ENCODE data around the gene SERPINI2.

The SERPINI2 gene

DNA sequence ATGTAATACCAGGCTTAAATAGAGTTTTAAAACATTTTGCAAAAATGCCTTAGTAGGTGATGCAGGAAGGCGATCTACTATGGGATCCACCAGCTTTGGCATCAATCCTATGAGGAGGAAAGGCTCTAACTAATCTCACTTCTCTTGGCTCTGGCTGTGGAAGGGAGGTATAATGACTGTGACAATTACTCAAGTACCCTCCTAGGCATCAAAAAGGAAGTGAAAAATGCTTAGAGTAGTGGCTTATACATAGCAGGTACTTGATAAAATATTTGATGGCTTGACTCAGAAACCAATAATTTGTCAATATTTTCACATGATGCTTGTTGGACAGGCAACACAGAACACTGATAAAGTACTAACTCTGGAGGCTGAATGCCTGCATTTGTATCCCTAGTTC lies 34.1 kb upstream of the SERPINI2 start:
- H3K79me2 ChIP-seq (ENCODE audit: control insufficient read depth, low read length): no peaks in the 10 kb centered on the region
- H3K9me3 ChIP-seq (ENCODE audit: control insufficient read depth, insufficient read depth, low read length): no peaks in the 10 kb centered on the region
- H3K36me3 ChIP-seq (ENCODE audit: control insufficient read depth, low read length): no peaks in the 10 kb centered on the region
- H4K20me1 ChIP-seq (ENCODE audit: control insufficient read depth, insufficient read depth, low read depth, low read length): no peaks in the 10 kb centered on the region
- H3K27me3 ChIP-seq (ENCODE audit: control insufficient read depth, low read length): no peaks in the 10 kb centered on the region
- no peak overlapping the region for H3K4me2 ChIP-seq (ENCODE audit: low read length)
- TF ChIP-seq, protein P1, sequence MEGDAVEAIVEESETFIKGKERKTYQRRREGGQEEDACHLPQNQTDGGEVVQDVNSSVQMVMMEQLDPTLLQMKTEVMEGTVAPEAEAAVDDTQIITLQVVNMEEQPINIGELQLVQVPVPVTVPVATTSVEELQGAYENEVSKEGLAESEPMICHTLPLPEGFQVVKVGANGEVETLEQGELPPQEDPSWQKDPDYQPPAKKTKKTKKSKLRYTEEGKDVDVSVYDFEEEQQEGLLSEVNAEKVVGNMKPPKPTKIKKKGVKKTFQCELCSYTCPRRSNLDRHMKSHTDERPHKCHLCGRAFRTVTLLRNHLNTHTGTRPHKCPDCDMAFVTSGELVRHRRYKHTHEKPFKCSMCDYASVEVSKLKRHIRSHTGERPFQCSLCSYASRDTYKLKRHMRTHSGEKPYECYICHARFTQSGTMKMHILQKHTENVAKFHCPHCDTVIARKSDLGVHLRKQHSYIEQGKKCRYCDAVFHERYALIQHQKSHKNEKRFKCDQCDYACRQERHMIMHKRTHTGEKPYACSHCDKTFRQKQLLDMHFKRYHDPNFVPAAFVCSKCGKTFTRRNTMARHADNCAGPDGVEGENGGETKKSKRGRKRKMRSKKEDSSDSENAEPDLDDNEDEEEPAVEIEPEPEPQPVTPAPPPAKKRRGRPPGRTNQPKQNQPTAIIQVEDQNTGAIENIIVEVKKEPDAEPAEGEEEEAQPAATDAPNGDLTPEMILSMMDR (IDR thresholded peaks at IDR 0.05; ENCODE audit: low read depth, low read length, poor library complexity, severe bottlenecking): no peak
- TF ChIP-seq EZH2phosphoT487 (IDR thresholded peaks at IDR 0.05; ENCODE audit: borderline replicate concordance, low read length): no peak
- H3K4me3 ChIP-seq (ENCODE audit: low read length): no peak overlapping the region
- H3K27ac ChIP-seq (ENCODE audit: low read depth, low read length): no peak overlapping the region
- no peaks in the 10 kb centered on the region for H3K9me2 ChIP-seq (replicated peaks; ENCODE audit: control insufficient read depth, low read length)
- H3F3A ChIP-seq (ENCODE audit: control insufficient read depth, insufficient read depth): no peaks in the 10 kb centered on the region
- no peaks in the 10 kb centered on the region for H3K4me1 ChIP-seq (ENCODE audit: control insufficient read depth, low read length)

DNA sequence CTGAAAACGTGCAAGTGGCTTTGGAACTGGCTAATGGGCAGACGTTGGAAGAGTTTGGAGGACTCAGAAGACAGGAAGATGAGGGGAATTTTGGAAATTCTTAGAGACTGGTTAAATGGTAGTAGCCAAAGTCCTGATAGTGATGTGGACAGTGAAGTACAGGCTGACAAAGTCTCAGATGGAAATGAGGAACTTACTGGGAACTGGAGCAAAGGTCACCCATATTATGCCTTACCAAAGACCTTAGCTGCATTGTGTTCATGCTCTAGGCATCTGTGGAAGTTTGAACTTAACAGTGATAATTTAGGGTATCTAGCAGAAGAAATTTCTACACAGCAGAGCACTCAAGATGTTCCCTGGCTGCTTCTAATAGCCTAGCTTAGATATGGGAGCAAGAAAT lies 28.6 kb upstream of the SERPINI2 start:
- Histone ChIP-seq H3K9me2 (replicated peaks; ENCODE audit: control insufficient read depth, low read length) (no peaks in the 10 kb centered on the region), H3K4me1 (ENCODE audit: control insufficient read depth, low read length) (no peaks in the 10 kb centered on the region), H3K4me3 (ENCODE audit: low read length) (no peak overlapping the region), H3K27me3 (ENCODE audit: control insufficient read depth, low read length) (no peaks in the 10 kb centered on the region), H3F3A (ENCODE audit: control insufficient read depth, insufficient read depth) (no peaks in the 10 kb centered on the region), H3K27ac (ENCODE audit: low read depth, low read length) (no peak overlapping the region), H3K9me3 (ENCODE audit: control insufficient read depth, insufficient read depth, low read length) (no peaks in the 10 kb centered on the region), H3K36me3 (ENCODE audit: control insufficient read depth, low read length) (no peaks in the 10 kb centered on the region), H3K79me2 (ENCODE audit: control insufficient read depth, low read length) (no peaks in the 10 kb centered on the region), H3K4me2 (ENCODE audit: low read length) (no peak overlapping the region), H4K20me1 (ENCODE audit: control insufficient read depth, insufficient read depth, low read depth, low read length) (no peaks in the 10 kb centered on the region)
- TF ChIP-seq, protein P1 (IDR thresholded peaks at IDR 0.05; ENCODE audit: low read depth, low read length, poor library complexity, severe bottlenecking): no peak
- no peak for TF ChIP-seq EZH2phosphoT487 (IDR thresholded peaks at IDR 0.05; ENCODE audit: borderline replicate concordance, low read length)

DNA sequence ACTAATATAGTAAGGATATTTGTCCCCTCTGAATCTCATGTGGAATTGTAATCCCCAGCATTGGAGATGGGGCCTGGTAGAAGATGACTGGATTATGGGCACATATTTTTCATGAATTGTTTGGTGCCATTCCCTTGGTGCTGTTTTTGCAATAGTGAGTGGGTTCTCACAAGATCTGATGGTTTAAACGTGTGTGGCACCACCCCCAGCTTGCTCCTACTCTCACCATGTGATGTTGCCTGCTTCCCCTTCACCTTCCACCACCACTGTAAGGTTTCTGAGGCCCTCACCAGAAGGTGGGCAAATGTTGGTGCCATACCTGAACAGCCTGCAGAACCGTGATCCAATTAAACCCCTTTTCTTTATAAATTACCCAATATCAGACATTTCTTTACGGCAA lies 28.1 kb upstream of the SERPINI2 start:
- Histone ChIP-seq H3K79me2 (ENCODE audit: control insufficient read depth, low read length) (no peaks in the 10 kb centered on the region), H3K27me3 (ENCODE audit: control insufficient read depth, low read length) (no peaks in the 10 kb centered on the region), H3K27ac (ENCODE audit: low read depth, low read length) (no peak overlapping the region), H3K4me1 (ENCODE audit: control insufficient read depth, low read length) (no peaks in the 10 kb centered on the region), H4K20me1 (ENCODE audit: control insufficient read depth, insufficient read depth, low read depth, low read length) (no peaks in the 10 kb centered on the region), H3K4me2 (ENCODE audit: low read length) (no peak overlapping the region), H3K9me3 (ENCODE audit: control insufficient read depth, insufficient read depth, low read length) (no peaks in the 10 kb centered on the region), H3F3A (ENCODE audit: control insufficient read depth, insufficient read depth) (no peaks in the 10 kb centered on the region), H3K4me3 (ENCODE audit: low read length) (no peak overlapping the region), H3K9me2 (replicated peaks; ENCODE audit: control insufficient read depth, low read length) (no peaks in the 10 kb centered on the region), H3K36me3 (ENCODE audit: control insufficient read depth, low read length) (no peaks in the 10 kb centered on the region)
- TF ChIP-seq EZH2phosphoT487 (IDR thresholded peaks at IDR 0.05; ENCODE audit: borderline replicate concordance, low read length): no peak
- TF ChIP-seq, protein P1 (IDR thresholded peaks at IDR 0.05; ENCODE audit: low read depth, low read length, poor library complexity, severe bottlenecking): no peak

DNA sequence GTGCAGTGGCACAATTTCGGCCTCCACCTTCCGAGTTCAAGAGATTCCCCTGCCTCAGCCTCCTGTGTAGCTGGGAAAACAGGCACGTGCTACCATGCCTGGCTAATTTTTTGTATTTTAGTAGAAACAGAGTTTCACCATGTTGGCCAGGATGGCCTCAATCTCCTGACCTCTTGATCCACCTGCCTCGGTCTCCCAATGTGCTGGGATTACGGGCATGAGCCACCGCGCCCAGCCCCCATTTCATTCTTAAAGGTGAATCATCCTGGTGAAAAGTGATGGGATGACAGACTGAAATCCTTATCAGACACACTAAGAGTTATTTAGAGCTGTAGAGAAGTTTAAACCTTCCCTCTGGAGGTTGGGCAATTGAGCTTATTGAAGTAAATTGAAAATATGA lies 24.1 kb upstream of the SERPINI2 start:
- Histone ChIP-seq H3K27me3 (ENCODE audit: control insufficient read depth, low read length) (no peaks in the 10 kb centered on the region), H4K20me1 (ENCODE audit: control insufficient read depth, insufficient read depth, low read depth, low read length) (no peaks in the 10 kb centered on the region), H3F3A (ENCODE audit: control insufficient read depth, insufficient read depth) (no peaks in the 10 kb centered on the region), H3K4me2 (ENCODE audit: low read length) (no peak overlapping the region), H3K4me3 (ENCODE audit: low read length) (no peak overlapping the region), H3K9me2 (replicated peaks; ENCODE audit: control insufficient read depth, low read length) (no peaks in the 10 kb centered on the region), H3K79me2 (ENCODE audit: control insufficient read depth, low read length) (no peaks in the 10 kb centered on the region), H3K9me3 (ENCODE audit: control insufficient read depth, insufficient read depth, low read length) (no peaks in the 10 kb centered on the region), H3K4me1 (ENCODE audit: control insufficient read depth, low read length) (no peaks in the 10 kb centered on the region), H3K27ac (ENCODE audit: low read depth, low read length) (no peak overlapping the region), H3K36me3 (ENCODE audit: control insufficient read depth, low read length) (no peaks in the 10 kb centered on the region)
- TF ChIP-seq, protein P1 (IDR thresholded peaks at IDR 0.05; ENCODE audit: low read depth, low read length, poor library complexity, severe bottlenecking): no peak
- no peak for TF ChIP-seq EZH2phosphoT487 (IDR thresholded peaks at IDR 0.05; ENCODE audit: borderline replicate concordance, low read length)

All from DOHH2 (cell line).